Kidney (tissue), 14 donors: ENCODE data around the gene EHBP1L1. TPM values are rescaled to one million over a fixed set of nuclear protein-coding genes. Genes with fewer than 3 reads are reported as not detected.

Experiments
- DNase-seq, 5 donors: peaks; one replicate each; pipeline ENCODE4 v3.0.0-alpha.2; 2013 to 2020
- FAIRE-seq: peaks from 2 replicates; lab custom pipeline; 2012; peaks lifted over from hg19 to GRCh38; lab: Jason Lieb, UNC
- H3K27ac ChIP-seq, 2 donors: one replicate each; pipeline ENCODE4 v1.7.0; 2013; ENCODE audit warnings: low read depth in 2 of 2, low read length in 2 of 2, inconsistent platforms in 1 of 2
- H3K27me3 ChIP-seq: one replicate; pipeline ENCODE4 v1.7.1; 2013; ENCODE audit warnings: low read length, inconsistent platforms; ENCODE audit not compliant: control insufficient read depth, insufficient read depth
- H3K36me3 ChIP-seq, 3 donors: one replicate each; pipeline versions ENCODE4 v1.7.0 to v1.7.1; 2013; ENCODE audit warnings: low read length in 3 of 3, control low read depth in 1 of 3, inconsistent platforms in 1 of 3; ENCODE audit not compliant: insufficient read depth in 3 of 3, control insufficient read depth in 2 of 3
- H3K4me1 ChIP-seq, 3 donors: one replicate each; pipeline versions ENCODE4 v1.7.0 to v1.7.1; 2013; ENCODE audit warnings: low read length in 3 of 3, inconsistent platforms in 1 of 3, low read depth in 1 of 3; ENCODE audit not compliant: control insufficient read depth in 2 of 3, insufficient read depth in 2 of 3
- H3K4me3 ChIP-seq, 3 donors: one replicate each; pipeline versions ENCODE4 v1.7.0 to v1.8.1; 2013; ENCODE audit warnings: low read length in 3 of 3, control low read depth in 1 of 3, inconsistent platforms in 1 of 3
- H3K9ac ChIP-seq, 3 donors: one replicate each; pipeline versions ENCODE4 v1.7.0 to v1.7.1; 2013; ENCODE audit warnings: low read length in 3 of 3, control low read depth in 1 of 3, inconsistent platforms in 1 of 3
- H3K9me3 ChIP-seq, 3 donors: one replicate each; pipeline versions ENCODE4 v1.7.0 to v1.7.1; 2013; ENCODE audit warnings: low read length in 3 of 3, control low read depth in 1 of 3, inconsistent platforms in 1 of 3; ENCODE audit not compliant: control insufficient read depth in 2 of 3, insufficient read depth in 1 of 3
- intact Hi-C: fragments of 100-400 bp; cut with DNase I; formaldehyde crosslinking; loops from one replicate; pipeline ENCODE4 v1.11.1; 2022
- polyA plus RNA-seq: library from polyadenylated mRNA; stranded (reverse); fragments of 350-450 nt; fragmentation: Illumina TruSeq; extraction: RNeasy Lipid Tissue Mini Kit (QIAGEN cat#74804); gene quantifications from one replicate; pipeline ENCODE4 v1.2.3, GENCODE V29; 2014; ENCODE audit warnings: low read depth, low replicate concordance; ENCODE audit not compliant: insufficient read depth
- total RNA-seq: library from RNA; stranded (reverse); fragmentation: NEBNext Ultra II Directional; extraction: Animal tissue kit (Norgen Biotek cat#: 25700); gene quantifications from one replicate; pipeline ENCODE4 v1.2.1, GENCODE V29; 2021
- TF ChIP-seq, protein P1 (sequence below): IDR thresholded peaks from 3 replicates; pipeline ENCODE4 v1.5.1; 2012; ENCODE audit warnings: mild to moderate bottlenecking, moderate library complexity, borderline replicate concordance; ENCODE audit not compliant: insufficient read depth; ENCODE audit errors: extremely low read depth
- donor health status: control.
- donor health status: control.
- donor health status: control.
- donor health status: control.
- donor health status: control.
- donor health status: DM: yes; HTN: yes; CAD: no.
- donor health status: Normal renal cell carcinoma (clear cell type).

Gene EHBP1L1
- total and polyA plus RNA-seq, 2 donors from 2014 or later: 20.5 to 95.4 TPM

GRCh38 chr11:65593518-65594414 is 17.9 kb downstream of the EHBP1L1 start:
- Histone ChIP-seq H3K27ac (no peak overlapping the region), H3K27me3 (no peaks in the 10 kb centered on the region), H3K9ac (no peak overlapping the region), H3K9me3 (no peaks in the 10 kb centered on the region), H3K4me3 (no peak overlapping the region), H3K4me1 (peaks cover 0 to 4% (median 0%) of the 10 kb centered on the region in 3 donors), H3K36me3 (peaks cover 0 to 14% (median under 1%) of the 10 kb centered on the region in 3 donors)
- FAIRE-seq (no peak), DNase-seq (peak in 2 of 5 donors; percentile 50 to 52)
- TF ChIP-seq, protein P1, sequence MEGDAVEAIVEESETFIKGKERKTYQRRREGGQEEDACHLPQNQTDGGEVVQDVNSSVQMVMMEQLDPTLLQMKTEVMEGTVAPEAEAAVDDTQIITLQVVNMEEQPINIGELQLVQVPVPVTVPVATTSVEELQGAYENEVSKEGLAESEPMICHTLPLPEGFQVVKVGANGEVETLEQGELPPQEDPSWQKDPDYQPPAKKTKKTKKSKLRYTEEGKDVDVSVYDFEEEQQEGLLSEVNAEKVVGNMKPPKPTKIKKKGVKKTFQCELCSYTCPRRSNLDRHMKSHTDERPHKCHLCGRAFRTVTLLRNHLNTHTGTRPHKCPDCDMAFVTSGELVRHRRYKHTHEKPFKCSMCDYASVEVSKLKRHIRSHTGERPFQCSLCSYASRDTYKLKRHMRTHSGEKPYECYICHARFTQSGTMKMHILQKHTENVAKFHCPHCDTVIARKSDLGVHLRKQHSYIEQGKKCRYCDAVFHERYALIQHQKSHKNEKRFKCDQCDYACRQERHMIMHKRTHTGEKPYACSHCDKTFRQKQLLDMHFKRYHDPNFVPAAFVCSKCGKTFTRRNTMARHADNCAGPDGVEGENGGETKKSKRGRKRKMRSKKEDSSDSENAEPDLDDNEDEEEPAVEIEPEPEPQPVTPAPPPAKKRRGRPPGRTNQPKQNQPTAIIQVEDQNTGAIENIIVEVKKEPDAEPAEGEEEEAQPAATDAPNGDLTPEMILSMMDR: peak; percentile 59
- intact Hi-C loops: no loop called here

DNA sequence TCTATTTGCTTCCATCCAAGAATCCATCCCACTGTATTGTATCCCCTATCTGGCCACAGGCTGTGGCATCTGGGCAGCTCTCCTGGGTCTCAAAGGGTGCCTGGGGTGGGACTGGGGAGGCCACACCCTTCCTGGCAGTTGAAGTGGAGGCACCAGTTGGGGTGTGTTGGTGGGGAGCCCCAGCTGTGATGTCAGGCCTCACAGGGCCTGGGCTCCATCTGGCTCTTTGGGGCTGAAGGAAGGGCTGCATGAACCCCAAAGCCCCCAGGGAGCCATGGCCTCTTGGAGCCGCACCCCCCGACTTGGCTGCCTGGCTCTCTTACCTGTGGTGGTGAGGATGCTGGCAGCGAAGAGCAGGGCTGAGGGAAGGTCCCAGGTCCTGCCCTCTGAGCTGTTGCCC is 19.3 kb downstream of the EHBP1L1 start:
- FAIRE-seq: no peak
- Histone ChIP-seq H3K27me3 (no peaks in the 10 kb centered on the region), H3K9ac (no peak overlapping the region), H3K36me3 (peaks cover 0 to 18% (median 2%) of the 10 kb centered on the region in 3 donors), H3K4me1 (peaks cover 0 to 4% (median 0%) of the 10 kb centered on the region in 3 donors), H3K9me3 (no peaks in the 10 kb centered on the region), H3K4me3 (no peak overlapping the region), H3K27ac (no peak overlapping the region)
- intact Hi-C loops: no loop called here
- TF ChIP-seq, protein P1: no peak
- no peak for DNase-seq

- H3K9ac ChIP-seq: no peak within 1 kb of the TSS
- H3K4me3 ChIP-seq: no peak within 1 kb of the TSS
- FAIRE-seq (no peak), DNase-seq (peak in 1 of 5 donors; percentile 79)
- peaks cover 0 to 4% (median 0%) of the 10 kb centered on the region in 3 donors for H3K4me1 ChIP-seq
- intact Hi-C loops: no loop called here
- TF ChIP-seq, protein P1: no peak
- peaks cover 0 to 18% (median 2%) of the 10 kb centered on the region in 3 donors for H3K36me3 ChIP-seq
- no peaks in the 10 kb centered on the region for H3K9me3 ChIP-seq
- no peaks in the 10 kb centered on the region for H3K27me3 ChIP-seq
- H3K27ac ChIP-seq: no peak within 1 kb of the TSS
These were observed 19.9 kb downstream of the EHBP1L1 start, which contains the start of gene KCNK7 for GRCh38 chr11:65595543-65596281. KCNK7 (minus strand) TSS chr11:65595800; CDS start chr11:65595772, 28 bp downstream.
